ENCODE data around the gene PPDPF. TPM values are rescaled to one million over a fixed set of nuclear protein-coding genes. Genes with fewer than 3 reads are reported as not detected.

PPDPF gene
- total RNA-seq, 1 donor from 2014 or later = 54.2 TPM

DNA sequence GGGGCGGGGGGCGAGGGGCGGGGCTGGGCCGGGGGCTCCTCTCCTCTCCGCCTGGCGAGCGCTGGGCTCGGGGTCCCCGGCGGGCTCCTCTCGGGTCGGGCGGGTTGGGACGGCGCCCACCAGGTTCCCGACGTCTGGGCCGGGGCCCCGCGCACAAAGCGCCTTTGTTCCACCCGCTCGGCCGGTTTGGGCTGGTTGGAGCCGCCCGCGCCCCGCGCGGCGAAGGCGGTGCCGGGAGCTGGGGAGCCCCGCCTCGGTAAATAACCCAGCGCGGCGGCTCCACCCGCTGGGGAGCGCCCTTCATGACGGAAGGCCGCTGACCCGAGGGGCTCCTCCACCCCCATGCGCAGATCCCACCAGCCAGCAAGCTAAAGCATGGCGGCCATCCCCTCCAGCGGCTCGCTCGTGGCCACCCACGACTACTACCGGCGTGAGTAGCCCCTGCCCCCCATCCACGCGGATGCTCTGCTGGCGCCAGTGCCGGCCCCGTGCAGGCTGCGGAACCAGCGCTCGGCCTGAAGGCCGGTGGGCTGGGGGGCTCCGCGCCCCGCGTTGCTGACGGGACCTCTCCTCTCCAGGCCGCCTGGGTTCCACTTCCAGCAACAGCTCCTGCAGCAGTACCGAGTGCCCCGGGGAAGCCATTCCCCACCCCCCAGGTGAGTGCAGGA, 503 bp downstream of the PPDPF start:
- DNase-seq (ENCODE audit: low spot score) = peak; percentile 84

DNA sequence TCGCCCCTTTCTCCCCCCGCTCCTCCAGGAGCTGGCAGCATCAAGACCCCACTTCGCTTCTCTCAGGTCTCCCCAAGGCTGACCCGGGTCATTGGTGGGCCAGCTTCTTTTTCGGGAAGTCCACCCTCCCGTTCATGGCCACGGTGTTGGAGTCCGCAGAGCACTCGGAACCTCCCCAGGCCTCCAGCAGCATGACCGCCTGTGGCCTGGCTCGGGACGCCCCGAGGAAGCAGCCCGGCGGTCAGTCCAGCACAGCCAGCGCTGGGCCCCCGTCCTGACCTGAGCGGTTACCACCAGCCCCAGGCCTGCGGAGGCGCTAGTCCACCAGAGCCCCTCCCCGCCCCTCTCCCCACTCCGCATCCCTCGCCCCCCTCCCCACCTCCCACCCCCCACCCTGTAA, 1.0 kb downstream of the PPDPF start:
- DNase-seq (ENCODE audit: low spot score) = no peak

DNA sequence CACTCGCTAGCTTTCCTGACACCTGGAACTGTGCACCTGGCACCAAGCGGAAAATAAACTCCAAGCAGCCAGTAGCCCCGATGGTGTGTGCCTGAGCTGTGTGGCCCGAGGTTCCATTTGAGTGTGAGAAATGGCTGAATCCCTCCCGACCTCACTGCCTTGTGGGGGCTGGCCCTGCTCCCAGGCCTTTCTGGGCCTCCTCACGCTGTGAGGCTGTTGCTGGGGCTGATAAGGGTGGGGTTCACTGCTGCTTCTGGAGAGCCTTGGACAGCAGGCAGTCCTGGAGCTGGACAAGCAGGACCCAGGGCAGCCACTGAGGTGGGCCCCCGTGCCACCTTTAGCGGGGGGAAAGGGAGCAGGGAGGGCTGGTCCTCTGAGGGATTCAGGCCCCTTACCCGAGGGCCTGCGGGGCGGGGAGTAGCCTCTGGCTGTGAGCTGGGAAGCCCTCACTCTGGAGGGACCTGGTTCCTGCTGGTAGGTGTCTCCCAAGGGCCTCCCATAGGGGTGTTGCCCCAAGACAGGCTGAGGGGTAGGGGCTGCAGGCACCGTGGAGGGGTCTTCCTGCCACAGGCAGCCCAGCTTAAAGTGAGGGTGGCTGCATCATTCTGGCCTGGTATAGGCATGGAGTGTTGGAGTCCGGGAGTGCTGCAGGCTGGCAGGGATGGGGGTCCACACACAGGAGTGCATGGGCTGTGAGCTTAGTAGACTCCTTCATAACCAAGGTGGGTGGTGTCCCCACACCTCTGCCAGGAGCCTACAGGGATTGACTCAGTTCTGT, 1.7 kb downstream of the PPDPF start:
- DNase-seq (ENCODE audit: low spot score) = no peak

DNA sequence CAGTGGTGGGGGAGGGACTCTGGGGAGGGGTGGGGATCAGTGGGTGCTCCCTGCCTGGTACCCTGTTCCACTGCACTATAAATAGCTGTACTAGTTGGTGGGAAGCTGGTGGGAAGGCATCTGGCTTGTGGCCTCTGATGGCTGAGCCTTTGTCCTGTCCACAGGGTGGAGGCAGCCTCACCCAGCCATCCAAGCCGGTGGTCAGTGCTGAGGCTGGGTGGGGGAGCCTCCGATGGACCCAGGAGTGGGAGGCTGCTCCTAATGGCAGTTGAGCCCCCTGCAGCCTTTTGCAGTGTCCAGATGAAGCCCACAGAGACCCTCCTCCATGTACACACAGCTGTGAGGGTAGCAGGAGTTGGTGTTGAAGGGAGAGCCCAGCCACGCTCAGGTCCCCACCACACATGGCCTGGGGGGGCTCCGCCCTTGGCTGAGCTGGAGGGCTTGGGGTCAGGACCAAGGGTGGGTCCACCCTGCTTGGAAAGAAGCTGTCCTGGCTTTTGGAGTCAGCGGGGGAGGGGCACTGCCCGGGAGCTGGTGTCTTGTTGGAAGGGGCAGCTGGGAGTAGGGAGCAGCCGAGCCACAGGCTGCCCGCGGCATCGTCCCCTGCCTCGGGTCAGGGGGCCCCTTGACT, 2.5 kb downstream of the PPDPF start:
- no peak for DNase-seq (ENCODE audit: low spot score)

DNA sequence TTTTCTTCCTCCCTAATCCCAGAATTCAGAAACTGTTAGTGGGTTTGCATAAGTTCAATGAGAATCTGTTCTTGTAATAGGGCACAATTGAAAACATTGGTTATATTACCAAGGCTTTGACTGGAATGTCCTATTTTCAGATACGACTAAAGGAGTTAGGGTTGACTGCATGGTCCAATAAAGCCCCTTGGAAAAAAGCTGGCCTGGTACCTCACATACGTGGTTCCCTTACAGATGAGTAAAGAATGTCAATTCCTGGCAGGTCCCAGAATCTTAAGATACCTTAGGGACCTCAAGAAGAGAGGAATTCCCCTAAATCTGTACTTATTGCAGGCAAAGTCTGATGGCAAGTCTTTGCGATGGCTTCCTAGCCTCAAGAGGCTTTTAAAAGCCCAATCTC, 4.6 kb downstream of the PPDPF start:
- DNase-seq (ENCODE audit: low spot score) = no peak

DNA sequence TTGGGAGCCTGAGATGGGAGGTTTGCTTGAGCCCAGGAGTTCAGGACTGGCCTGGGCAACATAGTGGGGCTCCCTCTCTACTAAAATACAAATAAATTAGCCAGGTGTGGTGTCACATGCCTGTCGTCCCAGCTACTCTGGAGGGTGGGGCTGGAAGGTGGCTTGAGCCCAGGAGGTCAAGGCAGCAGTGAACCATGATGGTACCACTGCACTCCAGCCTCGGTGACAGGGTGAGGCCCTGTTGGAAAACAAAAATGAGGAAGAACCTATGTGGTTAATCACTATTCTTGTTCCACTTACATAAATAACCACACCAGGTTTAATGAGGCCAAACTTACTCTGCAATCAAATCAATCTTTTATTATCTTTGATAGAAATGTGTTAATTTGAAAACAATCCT, 5.4 kb downstream of the PPDPF start:
- no peak for DNase-seq (ENCODE audit: low spot score)

DNA sequence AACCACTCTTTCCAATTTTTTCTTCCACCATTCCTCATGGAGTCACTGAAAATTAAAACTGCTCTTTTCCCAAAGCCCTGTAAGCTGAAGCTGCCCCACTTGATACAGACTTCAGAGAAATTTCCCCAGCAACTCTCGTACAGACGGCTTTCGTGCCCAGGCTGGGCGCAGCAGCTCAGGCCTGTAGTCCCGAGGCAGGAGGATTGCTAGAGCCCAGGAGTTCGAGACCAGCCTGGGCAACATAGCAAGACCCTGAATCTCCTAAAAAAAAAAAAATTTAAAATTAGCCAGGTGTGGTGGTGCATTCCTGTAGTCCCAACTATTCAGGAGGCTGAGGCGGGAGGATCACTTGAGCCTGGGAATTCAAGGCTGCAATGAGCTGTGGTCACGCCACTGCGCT, 6.6 kb downstream of the PPDPF start:
- no peak for DNase-seq (ENCODE audit: low spot score)

DNA sequence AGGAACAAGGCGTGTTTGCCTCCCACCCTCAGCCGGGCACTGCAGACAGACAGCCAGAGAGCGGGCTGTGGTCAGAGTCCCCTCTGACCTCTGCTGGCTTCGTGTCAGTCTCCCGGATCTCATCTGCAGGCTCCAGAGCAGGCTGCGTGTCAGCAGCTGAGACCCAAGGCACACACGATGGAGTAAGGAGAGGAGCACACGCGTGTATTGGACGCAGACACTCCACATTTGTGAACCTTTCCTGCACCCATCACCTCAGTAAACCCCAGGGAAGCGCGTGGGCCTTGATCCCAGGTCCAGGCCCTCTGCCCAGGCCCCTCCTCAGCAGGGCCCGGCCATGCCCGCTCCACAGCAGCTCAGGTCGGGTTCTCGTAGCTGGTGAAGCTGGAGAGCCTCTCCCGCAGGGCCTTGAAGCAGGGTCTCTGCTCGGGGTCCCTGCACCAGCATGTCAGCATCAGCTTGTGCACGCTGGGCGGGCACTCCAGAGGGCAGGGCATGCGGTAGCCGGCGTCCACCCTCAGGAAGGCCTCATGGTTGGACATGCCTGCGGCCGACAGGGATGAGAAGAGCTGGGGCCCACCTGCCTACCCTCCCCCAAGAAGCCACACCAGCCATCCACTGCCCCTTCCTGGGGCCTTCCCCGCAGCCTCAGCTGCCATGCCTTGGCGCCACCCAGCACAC, 8.8 kb downstream of the PPDPF start:
- DNase-seq (ENCODE audit: low spot score) = no peak

DNA sequence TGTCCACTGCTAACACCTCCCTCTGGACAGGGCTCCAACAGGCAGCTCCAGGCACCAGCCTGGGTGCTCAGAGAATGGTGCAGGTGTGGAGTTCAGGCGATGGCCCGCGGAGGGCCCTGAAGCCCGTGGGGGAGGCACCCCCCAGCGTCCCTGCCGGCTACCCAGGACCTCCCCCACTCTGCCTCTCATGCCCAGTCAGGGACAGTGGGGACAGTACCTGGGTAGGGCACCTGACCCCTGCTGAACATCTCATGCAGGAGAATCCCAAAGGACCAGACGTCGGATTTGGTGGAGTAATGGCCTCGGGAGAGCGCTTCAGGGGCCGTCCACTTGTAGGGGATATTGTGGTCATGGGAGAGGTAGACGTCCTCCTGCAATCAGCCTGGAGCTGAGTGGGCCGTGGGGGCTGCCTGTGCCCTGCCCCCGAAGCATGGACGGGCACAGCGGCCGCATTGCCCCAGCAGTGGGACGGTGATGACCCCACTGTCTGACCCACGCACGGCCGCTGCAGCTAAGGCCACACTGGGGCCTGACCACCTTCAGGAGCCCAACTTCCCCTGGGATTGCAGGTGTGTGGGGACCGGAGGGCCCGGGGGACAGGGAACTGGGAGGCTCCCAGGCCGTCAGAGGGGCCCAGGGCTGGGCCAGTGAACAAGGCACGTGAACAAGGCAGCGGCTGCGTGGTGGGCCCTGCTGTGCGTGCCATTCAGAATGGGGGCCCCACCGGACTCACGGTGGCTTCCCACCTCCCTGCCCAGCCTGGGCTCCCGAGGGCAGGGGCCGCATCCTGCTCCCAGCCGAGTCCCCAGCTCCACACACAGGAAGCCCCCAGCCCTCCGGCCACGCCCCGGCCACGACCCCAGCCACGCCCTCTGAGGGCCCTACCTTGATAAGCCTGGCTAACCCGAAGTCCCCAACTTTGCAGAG, 9.6 kb downstream of the PPDPF start:
- DNase-seq (ENCODE audit: low spot score) = no peak

DNA sequence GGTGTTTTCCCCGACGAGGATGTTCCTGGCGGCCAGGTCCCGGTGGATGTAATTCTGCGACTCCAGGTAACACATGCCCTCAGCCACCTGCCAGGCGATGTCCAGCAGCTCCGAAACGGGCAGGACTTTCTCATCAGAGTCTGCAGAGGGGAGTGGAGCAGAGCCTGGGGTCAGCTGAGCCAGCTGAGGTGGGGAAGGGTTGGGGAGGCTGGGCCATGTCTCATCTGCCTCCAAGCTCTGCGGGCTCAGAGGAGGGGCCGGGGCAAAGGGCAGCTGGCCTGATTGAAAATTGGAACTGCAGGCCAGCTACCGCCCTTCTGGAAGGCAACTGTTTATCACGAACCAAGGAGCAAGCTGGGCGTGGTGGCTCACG, 10.2 kb downstream of the PPDPF start:
- no peak for DNase-seq (ENCODE audit: low spot score)

DNA sequence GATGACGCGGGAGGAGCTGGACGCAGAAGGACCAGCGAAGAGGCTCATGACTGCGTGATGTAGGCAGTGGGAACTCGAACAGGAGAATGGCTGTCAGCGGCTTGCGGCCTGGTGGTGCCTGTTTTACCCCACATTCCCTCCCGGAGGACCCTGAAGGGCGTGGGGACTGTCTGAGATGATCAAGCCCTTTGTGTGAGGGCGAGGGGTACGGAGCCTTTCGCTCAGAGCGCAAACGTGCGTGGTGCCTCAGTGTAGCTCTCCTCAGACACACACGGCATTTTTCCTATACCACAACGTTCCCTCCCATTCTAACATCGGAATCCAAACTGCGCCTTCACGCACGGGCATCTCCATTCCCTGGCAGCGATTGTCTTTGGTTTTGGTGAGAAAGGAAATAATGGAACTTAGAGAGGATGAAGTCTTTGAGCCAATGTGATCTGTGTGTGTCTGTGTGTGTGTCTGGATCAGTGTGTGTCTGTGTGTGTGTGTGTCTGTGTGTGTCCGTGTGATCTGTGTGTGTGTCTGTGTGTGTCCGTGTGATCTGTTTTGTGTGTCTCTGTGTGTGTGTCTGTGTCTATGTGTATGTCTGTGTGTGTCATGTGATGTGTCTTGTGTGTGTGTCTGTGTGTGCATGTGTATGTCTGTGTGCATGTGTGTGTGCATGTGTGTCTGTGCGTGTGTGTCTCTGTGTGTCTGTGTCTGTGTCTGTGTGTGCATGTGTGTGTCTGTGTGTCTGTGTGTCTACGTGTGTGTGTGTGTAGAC, 11.3 kb downstream of the PPDPF start:
- DNase-seq (ENCODE audit: low spot score) = no peak

DNA sequence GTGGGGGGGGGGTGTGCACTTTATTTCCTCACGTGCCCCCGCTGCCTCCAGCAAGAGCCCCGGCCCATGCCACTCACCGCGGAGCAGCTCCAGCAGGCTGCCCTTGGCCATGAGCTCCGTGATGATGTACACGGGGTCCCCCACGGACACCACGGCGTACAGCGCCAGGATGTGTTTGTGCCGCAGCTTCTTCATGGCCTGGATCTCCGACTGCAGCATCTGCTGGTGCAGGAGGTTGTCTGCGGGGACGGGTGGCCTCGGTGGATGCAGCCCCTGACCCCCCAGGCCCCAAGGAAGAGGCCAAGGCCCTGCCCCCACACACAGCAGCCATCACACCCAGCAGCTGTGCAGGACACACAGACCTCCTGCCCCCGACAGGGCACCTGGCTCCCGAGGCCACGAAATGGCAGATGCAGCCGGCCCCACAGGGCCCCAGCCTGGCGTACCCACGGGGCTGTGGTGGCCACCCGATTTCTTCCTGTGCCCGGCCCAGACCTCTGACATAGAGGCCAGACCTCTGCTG, 11.9 kb downstream of the PPDPF start:
- DNase-seq (ENCODE audit: low spot score) = no peak

DNA sequence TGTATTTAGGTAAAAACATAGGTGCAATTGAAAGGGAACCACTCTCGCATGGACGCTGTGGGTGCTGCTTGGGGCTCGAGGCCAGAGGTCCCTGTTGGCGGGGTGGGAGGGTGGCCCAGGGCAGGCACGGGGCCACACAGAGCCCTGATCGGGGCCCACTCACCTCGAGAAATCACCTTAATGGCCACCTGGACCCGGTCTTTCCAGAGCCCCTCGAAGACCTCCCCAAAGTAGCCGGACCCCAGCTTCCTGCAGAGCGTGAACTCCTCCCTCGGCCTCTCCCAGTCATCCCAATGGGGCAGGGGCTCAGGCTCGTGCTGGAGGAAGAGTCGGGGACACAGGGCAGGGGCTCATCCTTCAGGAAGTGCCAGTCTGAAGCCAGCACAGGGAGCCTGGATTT, 12.8 kb downstream of the PPDPF start:
- no peak for DNase-seq (ENCODE audit: low spot score)

DNA sequence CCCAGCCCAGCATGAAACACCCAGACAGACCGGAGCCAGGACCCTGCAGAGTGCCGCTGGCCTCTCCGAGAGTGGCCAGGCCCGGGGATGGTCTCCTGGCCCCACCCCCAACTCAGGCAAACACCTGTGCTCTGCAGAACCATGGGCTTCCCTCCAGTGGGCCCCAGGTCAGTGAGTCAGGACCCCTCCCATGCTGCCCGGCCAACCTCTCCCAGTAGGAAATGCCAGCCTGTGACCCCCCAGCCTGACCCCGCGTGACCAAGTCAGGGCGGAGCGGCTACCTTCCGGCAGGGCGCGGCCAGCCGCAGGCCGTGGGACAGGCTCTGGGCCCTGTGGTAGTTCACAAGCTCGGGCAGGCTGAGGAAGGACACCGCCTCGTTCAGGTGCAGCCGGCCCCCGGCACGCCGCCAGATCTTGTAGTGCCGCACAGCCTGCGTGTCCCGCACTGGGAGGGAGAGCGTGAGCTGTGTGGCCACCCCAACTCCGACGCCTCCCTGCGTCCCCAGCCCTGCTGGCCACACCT, 13.4 kb downstream of the PPDPF start:
- no peak for DNase-seq (ENCODE audit: low spot score)

DNA sequence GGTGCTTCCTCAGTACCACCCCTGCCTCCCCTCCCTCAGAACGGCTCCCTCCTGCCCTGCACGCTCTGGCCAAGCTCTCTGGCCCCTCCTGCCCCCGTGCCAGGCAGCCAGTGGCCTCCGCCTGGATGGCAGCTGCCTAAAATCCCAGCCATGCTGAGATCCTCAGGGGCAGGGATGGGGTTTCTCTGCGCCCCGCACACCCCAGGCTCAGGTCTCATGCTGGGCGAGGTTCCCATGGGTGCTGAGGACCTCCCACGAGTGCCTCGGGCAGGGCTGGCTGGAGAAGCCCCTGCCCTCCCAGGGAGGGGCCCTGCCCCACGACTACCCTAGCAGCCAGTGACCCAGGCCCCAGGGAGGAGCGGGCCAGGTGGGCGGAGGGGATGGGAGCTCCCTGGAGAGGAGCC, 13.9 kb downstream of the PPDPF start:
- no peak for DNase-seq (ENCODE audit: low spot score)

DNA sequence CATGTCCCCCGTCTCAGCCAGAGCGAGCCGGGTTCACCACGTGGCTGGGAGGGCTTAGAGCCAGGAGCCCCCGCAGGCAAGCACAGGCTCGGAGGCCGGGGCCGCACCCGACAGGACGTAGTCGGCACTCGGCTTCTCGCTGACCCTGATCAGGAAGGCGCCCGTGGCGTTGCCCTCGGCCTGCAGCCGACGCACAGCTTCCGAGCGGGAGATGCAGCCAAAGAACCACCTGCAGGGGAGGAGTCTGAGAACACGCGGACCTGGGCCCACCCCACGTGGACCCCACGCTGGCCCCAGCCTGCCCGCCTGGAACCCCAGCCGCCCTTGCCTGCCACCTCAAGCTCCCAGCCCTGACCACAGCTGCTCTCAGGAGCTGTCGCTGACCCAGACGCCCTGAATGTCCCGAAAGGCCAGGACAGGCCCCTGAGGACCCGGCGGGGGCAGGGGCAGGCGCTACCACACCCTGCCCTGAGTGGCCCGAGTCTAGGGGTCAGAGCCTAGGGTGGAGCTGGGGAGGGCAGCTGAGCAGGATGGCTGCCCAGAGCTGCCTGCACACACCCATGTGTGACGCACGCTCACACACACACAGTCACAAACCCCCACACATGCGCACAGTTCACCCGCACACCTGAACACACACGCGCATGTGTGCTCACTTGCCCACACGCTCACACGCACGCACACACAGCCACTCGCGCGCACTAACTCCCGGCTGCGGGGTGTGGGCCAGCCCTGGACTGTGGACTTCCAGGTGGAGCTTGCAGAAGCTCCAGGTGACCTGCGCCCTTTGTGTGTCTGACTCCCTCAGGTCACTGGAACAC, 14.5 kb downstream of the PPDPF start:
- DNase-seq (ENCODE audit: low spot score) = no peak

DNA sequence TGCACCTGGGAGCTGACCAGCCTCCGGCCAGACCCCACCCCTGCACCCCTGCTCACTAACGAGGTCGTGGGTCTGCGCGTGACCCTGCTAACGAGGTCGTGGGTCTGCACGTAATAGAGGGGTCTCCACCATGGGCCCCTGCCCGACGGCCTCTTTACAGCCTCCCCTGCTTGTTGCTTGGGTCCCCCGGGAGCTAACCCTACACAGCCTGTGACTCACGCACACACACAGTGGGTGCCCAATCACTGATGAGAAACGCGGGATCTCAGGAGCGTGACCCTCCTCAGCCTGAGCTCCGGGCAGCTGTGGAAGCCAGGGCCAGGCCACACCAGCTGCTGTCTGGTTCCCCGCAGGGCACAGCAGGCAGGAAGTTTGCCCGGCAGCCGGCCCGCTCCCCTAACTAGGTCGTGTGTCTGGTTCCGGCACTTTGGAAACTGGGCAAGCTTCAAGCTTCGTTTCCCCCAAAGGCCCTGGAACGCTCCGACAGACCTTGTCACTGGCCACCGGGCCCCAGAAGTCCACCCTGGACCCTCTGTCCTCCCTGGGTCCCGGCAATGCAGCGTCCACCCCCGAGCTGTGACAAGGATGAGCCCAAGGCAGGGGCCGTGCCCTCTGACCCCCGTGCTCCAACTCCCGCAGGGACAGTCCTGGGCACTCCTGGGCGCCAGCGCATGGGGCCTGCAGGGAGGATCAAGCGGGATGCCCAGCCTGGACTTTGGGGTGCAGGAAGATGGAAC, 15.8 kb downstream of the PPDPF start:
- no peak for DNase-seq (ENCODE audit: low spot score)

DNA sequence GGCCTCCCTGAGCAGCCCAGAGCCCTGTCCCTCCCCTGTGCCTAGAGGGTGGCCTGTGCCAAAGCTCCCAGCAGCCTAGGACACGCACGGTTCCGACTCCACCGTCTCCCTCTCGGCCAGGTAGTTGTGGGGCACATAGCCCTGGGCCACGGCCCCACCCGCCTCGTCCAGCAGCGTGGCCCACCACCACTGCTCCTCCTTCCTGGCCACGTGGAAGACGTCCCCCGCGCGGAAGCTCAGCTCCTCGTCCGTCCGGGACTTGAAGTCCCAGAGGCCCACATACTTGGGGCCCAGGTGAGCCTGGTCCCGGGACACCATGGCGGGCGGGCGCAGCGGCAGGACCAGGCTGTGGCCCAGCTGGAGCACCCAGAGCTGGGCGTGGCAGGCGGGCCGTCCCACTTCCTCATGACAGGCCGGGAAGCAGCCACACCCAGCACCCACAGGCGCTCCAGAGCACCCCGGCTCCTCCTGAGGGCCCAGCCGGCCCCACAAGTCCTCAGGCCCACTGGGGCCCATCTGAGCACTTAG, 16.5 kb downstream of the PPDPF start, which contains the start of gene PTK6:
Gene PTK6, minus strand, starts transcription at position 380 of the 528 bp plus-strand sequence. Its CDS starts 62 bp downstream, at position 318.
- DNase-seq (ENCODE audit: low spot score) = no peak

Measured in umbilical cord (tissue), 2 donors.